Endometrial microvascular endothelial cells (primary cell): ENCODE data around the gene CUTA. TPM values are rescaled to one million over a fixed set of nuclear protein-coding genes. Genes with fewer than 3 reads are reported as not detected.
"Not testable (repeated sequence)": the region's sequence is repeated elsewhere in the genome, so short reads cannot be mapped to it uniquely, and the experiment has no call there.

Source experiments
- in situ Hi-C: cut with HindIII; loops from 2 replicates; pipeline ENCODE4 v1.10.0; 2017; ENCODE audit warnings: low sequenced_read_pairs, low pct_unique_long_range_greater_than_20kb; ENCODE audit errors: inconsistent ontology term
- total RNA-seq: library from RNA; depleted of rRNA; stranded (reverse); fragments of >200 nt; gene quantifications from one replicate; pipeline ENCODE4 v1.2.3, GENCODE V29; 2015; ENCODE audit errors: inconsistent ontology term

The CUTA gene
- total RNA-seq, 1 donor from 2014 or later: 117 TPM

DNA sequence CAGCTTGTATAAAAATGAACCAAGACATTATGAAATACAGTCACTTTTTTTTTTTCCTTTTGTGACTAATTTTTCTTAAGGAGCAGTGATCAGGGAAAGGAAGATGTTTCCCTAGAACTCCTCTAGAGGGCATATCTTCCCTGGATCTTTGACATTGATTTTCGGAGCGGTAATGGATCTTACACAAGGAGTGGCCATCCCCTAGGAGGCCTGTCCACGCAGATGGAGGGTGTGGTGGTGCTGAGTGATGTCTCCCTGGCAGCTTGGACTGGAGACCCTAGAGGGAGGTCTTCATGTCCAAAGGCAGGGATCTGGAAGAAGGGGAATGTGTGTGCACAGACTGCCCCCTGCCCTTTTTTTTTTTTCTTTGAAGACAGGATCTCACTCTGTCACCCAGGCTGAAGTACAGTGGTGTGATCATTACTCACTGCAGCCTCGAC is 33.3 kb downstream of the CUTA start:
- in situ Hi-C loops: no loop called here

DNA sequence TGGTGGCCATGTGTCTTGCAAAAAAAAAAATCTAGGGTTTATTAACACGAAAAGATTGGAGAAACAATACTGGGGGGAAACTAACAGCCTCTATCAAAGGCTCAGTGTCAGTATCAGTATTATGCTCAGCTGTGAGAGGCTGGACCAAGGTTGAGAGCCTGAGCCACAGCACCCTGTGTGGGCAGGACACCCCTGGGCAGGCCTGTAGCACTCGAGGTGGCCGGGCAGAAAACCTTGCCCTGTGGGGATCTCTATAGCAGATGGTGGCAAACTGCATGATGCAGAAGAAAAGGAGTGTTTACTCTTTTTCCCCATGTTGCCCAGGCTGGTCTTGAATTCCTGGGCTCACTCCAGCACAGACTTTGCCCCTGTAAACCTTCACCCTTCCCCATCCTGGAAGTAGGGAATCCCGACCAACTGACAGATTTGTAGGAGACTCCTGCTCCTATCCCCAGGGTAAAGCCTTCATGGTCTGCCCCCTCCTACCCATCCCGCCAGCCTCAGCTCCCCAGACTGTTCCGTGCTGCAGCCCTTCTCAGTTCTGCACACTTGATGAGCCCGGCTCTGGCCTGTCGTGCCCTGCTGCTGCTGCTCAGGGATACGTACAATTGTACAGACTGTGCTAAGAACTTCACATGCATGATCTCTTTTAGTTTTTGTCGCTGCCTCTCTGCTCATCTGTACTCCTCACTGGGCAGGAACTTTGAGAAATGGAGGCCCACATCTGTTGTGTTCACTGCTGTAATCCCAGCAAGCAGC is 34.3 kb downstream of the CUTA start:
- in situ Hi-C loops: no loop called here

DNA sequence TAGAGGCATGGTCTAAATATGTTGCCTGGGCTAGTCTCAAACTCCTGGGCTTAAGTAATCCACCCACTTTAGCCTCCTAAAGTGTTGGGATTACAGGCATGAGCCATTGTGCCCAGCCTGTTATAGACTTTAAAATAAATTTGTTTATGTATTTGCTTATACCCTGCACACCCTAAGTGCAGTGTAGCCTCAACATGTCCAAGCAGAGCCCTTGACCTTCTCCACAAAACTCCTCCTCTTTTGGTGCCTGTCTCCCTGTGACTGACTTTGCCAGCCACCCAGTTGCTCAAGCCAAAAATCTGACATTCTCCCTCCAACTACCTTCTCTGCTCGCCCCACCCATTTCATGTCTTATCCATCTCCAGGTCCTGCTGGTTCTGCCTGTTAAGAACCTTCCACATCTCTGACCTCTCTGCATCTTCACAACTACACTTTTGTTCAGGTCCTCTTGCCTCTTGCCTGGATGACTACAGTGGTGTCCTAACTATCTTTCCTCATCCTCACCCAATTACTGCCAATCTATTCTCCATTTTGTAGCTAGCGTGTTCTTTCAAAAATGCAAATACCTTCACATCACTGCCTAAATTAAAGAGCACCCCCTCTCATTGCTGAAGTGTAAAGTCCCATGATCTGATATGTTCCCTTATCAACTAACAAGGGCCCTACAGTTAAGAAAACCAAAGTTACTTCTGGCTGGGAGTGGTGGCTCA is 37.5 kb downstream of the CUTA start:
- in situ Hi-C loops: no loop called here

DNA sequence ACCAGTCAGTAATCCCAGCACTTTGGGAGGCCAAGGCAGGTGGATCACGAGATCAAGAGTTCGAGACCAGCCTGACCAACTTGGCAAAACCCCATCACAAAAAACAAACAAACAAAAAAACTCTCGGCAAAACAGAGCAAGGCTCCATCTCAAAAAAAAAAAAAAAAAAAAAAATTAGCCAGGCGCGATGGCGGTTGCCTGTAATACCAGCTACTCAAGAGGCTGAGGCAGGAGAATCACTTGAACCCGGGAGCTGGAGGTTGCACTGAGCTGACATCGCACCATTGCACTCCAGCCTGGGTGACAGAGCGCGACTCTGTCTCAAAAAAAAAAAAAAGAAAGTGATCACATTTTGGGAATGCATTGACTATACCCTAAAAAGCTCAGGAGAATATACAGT is 38.7 kb downstream of the CUTA start:
- in situ Hi-C loops: not testable (repeated sequence)

DNA sequence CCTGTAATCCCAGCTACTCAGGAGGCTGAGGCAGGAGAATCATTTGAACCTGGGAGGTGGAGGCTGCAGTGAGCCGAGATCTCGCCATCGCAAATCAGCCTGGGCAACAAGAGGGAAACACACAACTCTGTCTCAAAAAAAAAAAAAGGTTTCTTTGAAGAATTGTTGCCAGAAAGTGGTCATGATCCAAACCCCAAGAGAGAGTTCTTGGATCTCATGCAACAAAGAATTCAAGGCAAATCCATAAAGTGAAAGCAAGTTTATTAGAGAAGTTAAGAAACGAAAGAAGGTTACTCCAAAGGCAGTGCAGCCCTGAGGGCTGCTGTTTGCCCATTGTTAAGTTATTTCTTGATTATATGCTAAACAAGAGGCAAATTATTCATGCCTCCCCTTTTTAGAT is 40.7 kb downstream of the CUTA start:
- in situ Hi-C loops: no loop called here

DNA sequence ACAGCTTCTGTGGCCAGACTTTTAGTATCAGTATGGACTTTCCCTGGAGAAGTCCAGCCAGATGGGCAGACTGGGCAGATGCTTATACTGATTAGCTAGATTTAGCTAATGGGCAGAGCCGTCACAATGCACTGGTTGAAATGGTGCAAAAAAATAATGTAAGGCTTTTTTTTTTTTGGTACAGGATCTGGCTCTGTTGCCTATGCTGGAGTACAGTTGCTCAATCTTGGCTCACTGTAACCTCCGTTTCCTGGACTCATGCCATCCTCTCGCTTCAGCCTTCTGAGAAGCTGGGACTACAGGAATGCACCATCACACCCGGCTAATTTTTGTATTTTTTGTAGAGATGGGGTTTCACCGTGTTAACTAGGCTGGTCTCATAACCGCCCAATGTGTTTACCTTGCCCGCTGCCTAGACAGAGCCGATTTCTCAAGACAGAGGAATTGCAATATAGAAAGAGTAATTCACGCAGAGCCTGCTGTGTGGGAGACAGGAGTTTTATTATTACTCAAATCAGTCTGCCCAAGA is 42.7 kb downstream of the CUTA start:
- in situ Hi-C loops: no loop called here

DNA sequence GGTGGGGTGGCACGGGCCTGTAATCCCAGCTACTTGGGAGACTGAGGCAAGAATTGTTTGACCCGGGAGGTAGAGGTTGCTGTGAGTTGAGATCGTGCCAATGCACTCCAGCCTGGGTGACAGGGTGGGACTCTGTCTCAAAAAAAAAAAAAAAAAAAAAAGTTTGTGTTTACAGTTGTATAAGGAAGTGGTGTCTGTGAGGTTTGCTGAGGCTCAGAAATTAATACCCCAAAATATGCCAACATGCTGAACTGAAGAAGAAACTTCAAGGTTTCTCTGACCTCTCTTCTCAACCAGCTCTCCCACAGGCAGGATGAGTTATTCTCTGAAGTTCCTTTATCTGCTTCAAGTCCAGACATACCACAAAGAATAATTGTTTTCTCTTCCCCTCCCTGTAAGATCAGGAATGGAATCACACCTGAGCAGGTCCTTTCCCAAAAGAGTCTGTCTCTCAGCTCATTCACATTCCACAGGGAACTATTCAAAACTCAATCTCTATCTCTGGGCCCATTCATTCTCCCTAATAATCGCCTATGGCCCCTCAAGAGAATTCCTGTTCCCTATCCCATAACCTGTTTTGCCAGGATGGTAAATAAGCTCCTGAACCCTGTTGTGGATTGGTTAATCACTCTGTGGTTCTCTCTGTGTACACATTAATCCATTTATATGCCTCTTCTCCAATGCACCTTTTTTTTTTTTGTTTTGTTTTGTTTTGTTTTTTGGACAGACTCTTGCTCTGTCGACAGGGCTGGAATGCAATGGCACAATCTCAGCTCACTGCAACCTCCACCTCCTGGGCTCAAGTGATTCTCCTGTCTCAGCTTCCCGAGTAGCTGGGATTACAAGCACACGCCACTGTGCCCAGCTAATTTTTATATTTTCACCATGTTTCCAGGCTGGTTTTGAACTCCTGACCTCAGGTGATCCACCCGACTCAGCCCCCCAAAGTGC is 43.7 kb downstream of the CUTA start:
- in situ Hi-C loops: no loop called here

DNA sequence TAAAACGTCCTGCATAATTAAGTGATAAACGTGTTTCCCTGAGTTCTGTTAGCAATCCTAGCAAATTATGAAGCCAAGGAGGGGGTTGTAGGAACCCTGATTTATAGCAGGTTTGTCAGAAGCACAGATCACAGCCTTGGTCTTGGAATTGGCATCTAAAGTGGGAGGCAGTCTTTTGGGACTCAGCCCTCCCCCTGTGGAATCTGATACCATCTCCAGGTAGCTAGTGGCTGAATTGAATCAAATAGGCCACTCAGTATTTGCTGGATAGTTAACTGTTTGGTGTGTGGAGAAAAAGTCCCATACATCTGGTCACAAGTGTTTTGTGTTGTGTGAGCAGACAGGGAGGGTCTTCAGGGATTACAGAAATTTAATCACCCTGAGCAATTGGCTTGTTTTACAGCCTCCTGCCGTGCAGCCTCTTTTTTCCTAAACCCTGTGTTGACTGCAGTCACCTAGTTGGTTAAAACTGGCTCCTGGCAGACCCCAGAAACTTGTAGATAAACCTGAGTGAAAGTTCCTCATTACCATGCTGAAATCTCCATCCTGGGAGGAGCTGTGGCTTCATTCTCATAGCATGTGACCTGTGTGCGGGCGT is 45.3 kb downstream of the CUTA start:
- in situ Hi-C loops: no loop called here

DNA sequence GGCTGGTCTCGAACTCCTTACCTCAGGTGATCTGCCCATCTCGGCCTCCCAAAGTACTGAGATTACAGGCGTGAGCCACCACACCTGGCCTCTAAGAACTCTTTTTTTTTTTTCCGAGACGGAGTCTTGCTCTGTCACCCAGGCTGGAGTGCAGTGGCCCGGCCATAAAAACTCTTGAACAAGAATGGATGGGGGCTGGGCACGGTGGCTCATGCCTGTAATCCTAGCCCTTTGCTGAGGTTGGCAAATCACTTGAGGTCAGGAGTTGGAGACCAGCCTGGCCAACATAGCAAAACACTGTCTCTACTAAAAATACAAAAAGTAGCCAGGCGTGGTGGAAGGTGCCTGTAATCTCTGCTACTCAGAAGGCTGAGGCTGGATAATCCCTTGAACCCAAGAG is 46.0 kb downstream of the CUTA start:
- in situ Hi-C loops: not testable (repeated sequence)

DNA sequence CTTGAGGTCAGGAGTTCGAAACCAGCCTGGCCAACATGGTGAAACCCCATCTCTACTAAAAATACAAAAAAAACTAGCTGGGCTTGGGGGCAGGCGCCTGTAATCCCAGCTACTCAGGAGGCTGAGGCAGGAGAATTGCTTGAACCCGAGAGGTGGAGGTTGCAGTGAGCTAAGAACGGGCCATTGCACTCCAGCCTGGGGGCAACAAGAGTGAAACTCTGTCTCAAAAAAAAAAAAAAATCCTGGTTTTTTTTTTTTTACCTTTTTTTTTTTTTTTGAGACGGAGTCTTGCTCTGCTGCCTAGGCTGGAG is 50.2 kb downstream of the CUTA start:
- in situ Hi-C loops: not testable (repeated sequence)

DNA sequence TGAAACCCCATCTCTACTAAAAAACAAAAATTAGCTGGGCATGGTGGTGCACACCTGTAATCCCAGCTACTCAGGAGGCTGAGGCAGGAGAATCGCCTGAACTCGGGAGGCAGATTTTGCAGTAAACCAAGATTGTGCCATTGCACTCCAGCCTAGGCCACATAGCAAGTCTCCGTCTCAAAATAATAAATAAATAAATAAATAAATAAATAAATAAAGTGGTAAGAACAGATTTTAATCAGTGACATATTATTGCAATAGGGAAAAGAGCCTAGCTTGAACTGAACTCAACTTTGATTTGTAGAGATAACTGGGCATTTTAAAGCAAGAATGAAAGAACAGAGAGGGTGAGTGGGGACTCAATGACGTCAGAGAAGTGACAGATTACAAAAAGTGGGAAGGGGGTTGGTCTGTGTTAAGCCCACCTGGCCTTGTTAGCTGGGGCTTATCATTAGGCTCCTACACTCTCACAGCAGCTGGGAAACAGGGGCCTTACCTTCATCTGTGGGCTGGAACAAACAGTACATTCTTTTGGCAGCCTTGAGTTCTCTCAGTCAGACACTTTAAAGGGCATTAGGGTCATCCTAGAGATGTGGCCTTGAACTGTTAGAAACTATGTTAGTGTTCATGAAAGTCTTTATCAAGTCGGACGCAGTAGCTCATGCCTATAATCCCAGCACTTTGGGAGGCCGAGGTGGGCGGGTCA is 50.7 kb downstream of the CUTA start:
- in situ Hi-C loops: no loop called here

Other genes with a start within 250 kb of the CUTA start
- gene COL11A2, start 225.6 kb downstream of the CUTA start, total RNA-seq: not detected
- gene RXRB, start 217.4 kb downstream of the CUTA start, total RNA-seq: 19.3 TPM
- 102 TPM for gene SLC39A7, start 217.2 kb downstream of the CUTA start, total RNA-seq
- gene HSD17B8, start 213.5 kb downstream of the CUTA start, total RNA-seq: 6.0 TPM
- 9.3 TPM for gene RING1, start 209.6 kb downstream of the CUTA start, total RNA-seq
- 43.4 TPM for gene VPS52, start 146.2 kb downstream of the CUTA start, total RNA-seq
- gene RPS18, start 146.0 kb downstream of the CUTA start, total RNA-seq: 3,623 TPM
- 4.0 TPM for gene B3GALT4, start 141.0 kb downstream of the CUTA start, total RNA-seq
- 75.1 TPM for gene WDR46, start 128.9 kb downstream of the CUTA start, total RNA-seq
- gene PFDN6, start 128.5 kb downstream of the CUTA start, total RNA-seq: 59.0 TPM
- 40.3 TPM for gene RGL2, start 119.2 kb downstream of the CUTA start, total RNA-seq
- gene TAPBP, start 104.0 kb downstream of the CUTA start, total RNA-seq: 112 TPM
- gene ZBTB22, start 100.4 kb downstream of the CUTA start, total RNA-seq: 29.3 TPM
- gene DAXX, start 95.1 kb downstream of the CUTA start, total RNA-seq: 44.5 TPM
- 55.4 TPM for gene KIFC1, start 26.3 kb downstream of the CUTA start, total RNA-seq
- gene PHF1, start 7.1 kb downstream of the CUTA start, total RNA-seq: 20.3 TPM
- gene SYNGAP1, start 2.0 kb upstream of the CUTA start, total RNA-seq: 1.7 TPM
- 8.1 TPM for gene ZBTB9, start 36.5 kb upstream of the CUTA start, total RNA-seq
- 13.7 TPM for gene BAK1, start 162.2 kb upstream of the CUTA start, total RNA-seq
- gene ITPR3, start 203.2 kb upstream of the CUTA start, total RNA-seq: 56.0 TPM